Neural progenitor cell (in vitro differentiated cells): ENCODE data around the gene FOXN3.

ENCODE experiments used
- EZH2 ChIP-seq: fragments of 200-600 bp; sonication (generic); IDR thresholded peaks from 2 replicates; pipeline ENCODE4 v1.6.1; 2017; ENCODE audit warnings: antibody characterized with exemption, mild to moderate bottlenecking, moderate library complexity
- TF ChIP-seq, protein P1 (sequence below): fragments of 200-600 bp; sonication (generic); IDR thresholded peaks from 2 replicates; pipeline ENCODE4 v1.5.1; 2017; ENCODE audit warnings: antibody characterized with exemption, mild to moderate bottlenecking

DNA sequence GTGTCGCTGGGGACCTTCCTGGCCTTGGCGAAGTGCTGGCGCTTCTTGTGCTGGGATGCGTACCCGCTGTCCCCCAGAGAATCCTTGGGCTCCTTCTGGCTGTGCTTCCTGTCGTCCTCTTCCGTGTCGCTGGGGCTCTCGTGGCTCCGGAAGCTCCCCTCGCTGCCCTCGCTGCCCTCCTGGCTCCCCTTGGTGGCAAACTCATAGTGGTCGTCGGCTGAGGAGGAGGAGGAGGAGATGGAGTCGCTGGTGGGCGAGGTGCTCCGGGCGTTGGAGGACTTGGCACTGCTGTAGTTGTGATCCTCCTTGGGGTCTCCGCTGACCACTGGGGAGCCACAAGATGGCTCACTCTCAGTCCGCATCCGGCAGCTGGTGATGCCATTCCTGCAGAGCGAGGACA is 254.4 kb downstream of the FOXN3 start:
- TF ChIP-seq, protein P1, sequence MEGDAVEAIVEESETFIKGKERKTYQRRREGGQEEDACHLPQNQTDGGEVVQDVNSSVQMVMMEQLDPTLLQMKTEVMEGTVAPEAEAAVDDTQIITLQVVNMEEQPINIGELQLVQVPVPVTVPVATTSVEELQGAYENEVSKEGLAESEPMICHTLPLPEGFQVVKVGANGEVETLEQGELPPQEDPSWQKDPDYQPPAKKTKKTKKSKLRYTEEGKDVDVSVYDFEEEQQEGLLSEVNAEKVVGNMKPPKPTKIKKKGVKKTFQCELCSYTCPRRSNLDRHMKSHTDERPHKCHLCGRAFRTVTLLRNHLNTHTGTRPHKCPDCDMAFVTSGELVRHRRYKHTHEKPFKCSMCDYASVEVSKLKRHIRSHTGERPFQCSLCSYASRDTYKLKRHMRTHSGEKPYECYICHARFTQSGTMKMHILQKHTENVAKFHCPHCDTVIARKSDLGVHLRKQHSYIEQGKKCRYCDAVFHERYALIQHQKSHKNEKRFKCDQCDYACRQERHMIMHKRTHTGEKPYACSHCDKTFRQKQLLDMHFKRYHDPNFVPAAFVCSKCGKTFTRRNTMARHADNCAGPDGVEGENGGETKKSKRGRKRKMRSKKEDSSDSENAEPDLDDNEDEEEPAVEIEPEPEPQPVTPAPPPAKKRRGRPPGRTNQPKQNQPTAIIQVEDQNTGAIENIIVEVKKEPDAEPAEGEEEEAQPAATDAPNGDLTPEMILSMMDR: no peak
- no peak for TF ChIP-seq EZH2
